22Rv1 (cell line): ENCODE data around the gene PRR5.

Experiments used
- CTCF ChIP-seq: fragments of 450-650 bp; IDR thresholded peaks from 2 replicates; pipeline ENCODE4 v1.5.1; 2017; ENCODE audit warnings: mild to moderate bottlenecking
- ZFX ChIP-seq: fragments of 450-650 bp; IDR thresholded peaks from 2 replicates; pipeline ENCODE4 v1.6.1; 2017; ENCODE audit warnings: antibody characterized with exemption, borderline replicate concordance

- TF ChIP-seq CTCF: no peak
- no peak for TF ChIP-seq ZFX
Measured at GRCh38 chr22:44783581-44783980, 81.6 kb downstream of the PRR5 start.
